Measurements from ENCODE around the gene DDX60. TPM values are rescaled to one million over a fixed set of nuclear protein-coding genes. Genes with fewer than 3 reads are reported as not detected.

The DDX60 gene
- total RNA-seq, 1 experiment from 2014 or later: 6.3 TPM

GRCh38 chr4:168188754-168189153, 129.8 kb downstream of the DDX60 start:
- Histone ChIP-seq H3K36me3 (ENCODE audit: low read depth, low read length) (no peaks in the 10 kb centered on the region; the same call in 1 of the 2 replicates), H3K4me3 (ENCODE audit: low read length) (no peak overlapping the region), H4K20me1 (ENCODE audit: low read length) (no peaks in the 10 kb centered on the region), H3F3A (ENCODE audit: low read length, unreplicated experiment) (no peaks in the 10 kb centered on the region), H3K27ac (ENCODE audit: low read length) (no peak overlapping the region), H3K9ac (ENCODE audit: low read length) (no peak overlapping the region), H3K4me2 (ENCODE audit: low read length) (no peak overlapping the region), H3K27me3 (ENCODE audit: low read length) (no peaks in the 10 kb centered on the region), H2AFZ (ENCODE audit: low read length) (no peak overlapping the region), H3K4me1 (ENCODE audit: insufficient read depth, low read length) (peaks cover 6% of the 10 kb centered on the region), H3K9me3 (ENCODE audit: low read length) (no peaks in the 10 kb centered on the region), H3K79me2 (ENCODE audit: low read length) (no peaks in the 10 kb centered on the region), H3K9me2 (replicated peaks; ENCODE audit: low read length) (no peaks in the 10 kb centered on the region)
- CTCF ChIA-PET: no interaction called here
- DNase-seq (no peak), ATAC-seq (no peak)
- intact Hi-C loops (cut with micrococcal nuclease): loop anchor here (10.0 kb wide), 2 partner anchors 126 to 396 kb away; partner anchors contain the start of gene DDX60
- TF ChIP-seq EZH2 (IDR thresholded peaks at IDR 0.05; ENCODE audit: low read length, unreplicated experiment): no peak
- no peak for TF ChIP-seq EZH2phosphoT487 (IDR thresholded peaks at IDR 0.05; ENCODE audit: borderline replicate concordance, low read length)
- TF ChIP-seq CTCF (conservative IDR thresholded peaks at IDR 0.05; ENCODE audit: low read depth, low read length): no peak
- BruUV-seq (replicated peaks): no TSS peak
- POLR2A ChIA-PET (ENCODE audit: unreplicated experiment): no interaction called here

- no peak overlapping the region for H3K9ac ChIP-seq (ENCODE audit: low read length)
- H2AFZ ChIP-seq (ENCODE audit: low read length): no peak overlapping the region
- no peaks in the 10 kb centered on the region for H3K79me2 ChIP-seq (ENCODE audit: low read length)
- no peaks in the 10 kb centered on the region for H3K9me3 ChIP-seq (ENCODE audit: low read length)
- H3K4me1 ChIP-seq (ENCODE audit: insufficient read depth, low read length): peaks cover 6% of the 10 kb centered on the region
- ATAC-seq (peak; percentile 64), DNase-seq (peak; percentile 55)
- H3F3A ChIP-seq (ENCODE audit: low read length, unreplicated experiment): no peaks in the 10 kb centered on the region
- H4K20me1 ChIP-seq (ENCODE audit: low read length): no peaks in the 10 kb centered on the region
- intact Hi-C loops (cut with micrococcal nuclease): loop anchor here (2.0 to 10.0 kb wide), 4 partner anchors 131 to 739 kb away; partner anchors contain the start of gene DDX60
- POLR2A ChIA-PET (ENCODE audit: unreplicated experiment): no interaction called here
- H3K27me3 ChIP-seq (ENCODE audit: low read length): no peaks in the 10 kb centered on the region
- H3K9me2 ChIP-seq (replicated peaks; ENCODE audit: low read length): no peaks in the 10 kb centered on the region
- H3K4me2 ChIP-seq (ENCODE audit: low read length): peak overlapping the region; percentile 56
- no TSS peak for BruUV-seq (replicated peaks)
- H3K4me3 ChIP-seq (ENCODE audit: low read length): no peak overlapping the region
- H3K36me3 ChIP-seq (ENCODE audit: low read depth, low read length): no peaks in the 10 kb centered on the region; the same call in 1 of the 2 replicates
- CTCF ChIA-PET: interaction anchor here (0.5 kb wide), 1 partner anchor 735 kb away, joined by 4 read pairs; no protein-coding TSS in a partner anchor
- TF ChIP-seq EZH2phosphoT487 (IDR thresholded peaks at IDR 0.05; ENCODE audit: borderline replicate concordance, low read length) (no peak), CTCF (conservative IDR thresholded peaks at IDR 0.05; ENCODE audit: low read depth, low read length) (peak; percentile 78)
- no peak overlapping the region for H3K27ac ChIP-seq (ENCODE audit: low read length)
Observed at GRCh38 chr4:168183717-168184571, 134.6 kb downstream of the DDX60 start.

GRCh38 chr4:168177546-168178149, 140.9 kb downstream of the DDX60 start:
- no peaks in the 10 kb centered on the region for H3K4me1 ChIP-seq (ENCODE audit: insufficient read depth, low read length)
- no peak for TF ChIP-seq EZH2 (IDR thresholded peaks at IDR 0.05; ENCODE audit: low read length, unreplicated experiment)
- TF ChIP-seq EZH2phosphoT487 (IDR thresholded peaks at IDR 0.05; ENCODE audit: borderline replicate concordance, low read length): no peak
- no peak for TF ChIP-seq CTCF (conservative IDR thresholded peaks at IDR 0.05; ENCODE audit: low read depth, low read length)
- no peak overlapping the region for H3K27ac ChIP-seq (ENCODE audit: low read length)
- no peak for ATAC-seq
- intact Hi-C loops (cut with micrococcal nuclease): no loop called here
- ChIA-PET POLR2A (ENCODE audit: unreplicated experiment) (no interaction called here), CTCF (no interaction called here)
- H3K9me3 ChIP-seq (ENCODE audit: low read length): no peaks in the 10 kb centered on the region
- no peak overlapping the region for H2AFZ ChIP-seq (ENCODE audit: low read length)
- H3K9me2 ChIP-seq (replicated peaks; ENCODE audit: low read length): no peaks in the 10 kb centered on the region
- no peak overlapping the region for H3K4me3 ChIP-seq (ENCODE audit: low read length)
- no peaks in the 10 kb centered on the region for H3K79me2 ChIP-seq (ENCODE audit: low read length)
- no peaks in the 10 kb centered on the region for H3F3A ChIP-seq (ENCODE audit: low read length, unreplicated experiment)
- H3K36me3 ChIP-seq (ENCODE audit: low read depth, low read length): no peaks in the 10 kb centered on the region
- no peaks in the 10 kb centered on the region for H3K27me3 ChIP-seq (ENCODE audit: low read length)
- H3K4me2 ChIP-seq (ENCODE audit: low read length): no peak overlapping the region
- no TSS peak for BruUV-seq (replicated peaks)
- no peak for DNase-seq
- no peaks in the 10 kb centered on the region for H4K20me1 ChIP-seq (ENCODE audit: low read length)
- H3K9ac ChIP-seq (ENCODE audit: low read length): no peak overlapping the region

Measured in PC-3 (cell line).